H1 (cell line): ENCODE data around the gene RAB11A. TPM values are rescaled to one million over a fixed set of nuclear protein-coding genes. Genes with fewer than 3 reads are reported as not detected.

ENCODE experiments used
- CTCF ChIA-PET: fragments of 300-600 bp; sonication (Branson Sonifier 250); formaldehyde crosslinking; loops from one replicate; lab custom pipeline; 2021; ENCODE audit not compliant: partially characterized antibody; lab: Charles Lee
- POLR2A ChIA-PET: fragments of 300-600 bp; sonication (Branson Sonifier 250); formaldehyde crosslinking; loops from one replicate; lab custom pipeline; 2021; ENCODE audit warnings: inconsistent platforms; ENCODE audit not compliant: partially characterized antibody; lab: Charles Lee
- DNase-seq, 2 experiments: peaks; one replicate each; pipeline versions ENCODE4 v3.0.0 to v3.0.0-alpha.2; 2010 to 2022; ENCODE audit warnings: low spot score in 2 of 2, low read depth in 1 of 2, mixed read lengths in 1 of 2
- FAIRE-seq: peaks from 2 replicates; lab custom pipeline; 2011; peaks lifted over from hg19 to GRCh38; lab: Jason Lieb, UNC
- H2AFZ ChIP-seq: 2 replicates; pipeline ENCODE4 v1.8.1; 2012; ENCODE audit warnings: low read length, inconsistent platforms
- H2AK5ac ChIP-seq: 2 replicates; pipeline ENCODE4 v1.6.1; 2013; ENCODE audit warnings: low read depth, low read length
- H2BK120ac ChIP-seq: replicated peaks from 2 replicates; pipeline ENCODE3; 2013; ENCODE audit warnings: low read depth, low read length, inconsistent platforms
- H2BK12ac ChIP-seq: 2 replicates; pipeline ENCODE4 v1.6.1; 2013; ENCODE audit warnings: low read depth, low read length
- H2BK15ac ChIP-seq: 2 replicates; pipeline ENCODE4 v1.6.1; 2013; ENCODE audit warnings: low read length
- H2BK20ac ChIP-seq: 2 replicates; pipeline ENCODE4 v1.6.1; 2013; ENCODE audit warnings: low read length
- H2BK5ac ChIP-seq: 2 replicates; pipeline ENCODE4 v1.6.1; 2013; ENCODE audit warnings: low read depth, low read length
- H3K14ac ChIP-seq: 2 replicates; pipeline ENCODE4 v1.6.1; 2013; ENCODE audit warnings: inconsistent platforms; ENCODE audit not compliant: insufficient read length
- H3K18ac ChIP-seq: 2 replicates; pipeline ENCODE4 v1.6.1; 2013; ENCODE audit warnings: low read length; ENCODE audit errors: extremely low read depth
- H3K23ac ChIP-seq: 2 replicates; pipeline ENCODE4 v1.6.1; 2013; ENCODE audit warnings: inconsistent platforms; ENCODE audit not compliant: insufficient read length
- H3K23me2 ChIP-seq: 2 replicates; pipeline ENCODE4 v1.6.1; 2013; ENCODE audit warnings: low read depth, low read length
- H3K27ac ChIP-seq: 2 replicates; pipeline ENCODE4 v1.6.1; 2011; ENCODE audit warnings: low read depth, low read length, inconsistent platforms
- H3K27me3 ChIP-seq, 4 experiments: replicated peaks in 1 of 4; 1 replicate in 1 of 4; 2 replicates in 3 of 4; pipeline versions ENCODE4 v1.6.1 to v1.8.1; 2011 to 2013; ENCODE audit warnings: low read length in 3 of 4, mild to moderate bottlenecking in 3 of 4, inconsistent platforms in 2 of 4, mixed read lengths in 2 of 4, moderate library complexity in 1 of 4; ENCODE audit not compliant: control insufficient read depth in 3 of 4, insufficient read depth in 3 of 4; ENCODE audit errors: extremely low read depth in 1 of 4
- H3K36me3 ChIP-seq, 4 experiments: 2 replicates each; pipeline versions ENCODE4 v1.6.1 to v1.8.1; 2011 to 2013; ENCODE audit warnings: mild to moderate bottlenecking in 4 of 4, low read length in 3 of 4, moderate library complexity in 2 of 4, control low read depth in 1 of 4, inconsistent platforms in 1 of 4; ENCODE audit not compliant: insufficient read depth in 4 of 4, control insufficient read depth in 2 of 4
- H3K4ac ChIP-seq: replicated peaks from 2 replicates; pipeline ENCODE3; 2013; ENCODE audit warnings: low read length, low read depth, mixed read lengths, inconsistent platforms; ENCODE audit not compliant: insufficient read length
- H3K4me1 ChIP-seq, 4 experiments: replicated peaks in 1 of 4; 1 replicate in 1 of 4; 2 replicates in 3 of 4; pipeline versions ENCODE4 v1.6.1 to v1.8.1; 2011 to 2013; ENCODE audit warnings: low read length in 3 of 4, inconsistent platforms in 2 of 4, mixed read lengths in 1 of 4; ENCODE audit not compliant: insufficient read depth in 4 of 4, control insufficient read depth in 3 of 4
- H3K4me2 ChIP-seq, 2 experiments: 2 replicates each; pipeline versions ENCODE4 v1.6.1 to v1.8.1; 2011 to 2013; ENCODE audit warnings: low read depth in 2 of 2, low read length in 2 of 2, control low read depth in 1 of 2, inconsistent platforms in 1 of 2, mild to moderate bottlenecking in 1 of 2; ENCODE audit not compliant: insufficient read depth in 1 of 2
- H3K4me3 ChIP-seq, 4 experiments: fragments of 200-600, 300-600 bp in 1 of 4; sonication (generic), shearing (Covaris generic), sonication (Bioruptor Twin) in 1 of 4; 2 replicates each; pipeline versions ENCODE4 v1.5.1 to v1.8.1; 2011 to 2016; ENCODE audit warnings: low read length in 4 of 4, low read depth in 3 of 4, control low read depth in 2 of 4, inconsistent platforms in 2 of 4, mild to moderate bottlenecking in 2 of 4, mixed read lengths in 1 of 4, moderate library complexity in 1 of 4; ENCODE audit not compliant: insufficient read depth in 2 of 4; ENCODE audit errors: extremely low read depth in 1 of 4
- H3K56ac ChIP-seq: replicated peaks from 2 replicates; pipeline ENCODE3; 2013; ENCODE audit warnings: low read depth, mild to moderate bottlenecking, mixed read lengths, low read length, inconsistent platforms; ENCODE audit not compliant: insufficient read length
- H3K79me1 ChIP-seq: 2 replicates; pipeline ENCODE4 v1.6.1; 2013; ENCODE audit warnings: low read depth, low read length, control low read depth
- H3K79me2 ChIP-seq, 2 experiments: 2 replicates each; pipeline versions ENCODE4 v1.6.1 to v1.8.1; 2012 to 2013; ENCODE audit warnings: low read length in 2 of 2, mild to moderate bottlenecking in 2 of 2, inconsistent platforms in 1 of 2; ENCODE audit not compliant: insufficient read depth in 2 of 2, control insufficient read depth in 1 of 2
- H3K9ac ChIP-seq, 4 experiments: replicated peaks in 1 of 4; 1 replicate in 1 of 4; 2 replicates in 3 of 4; pipeline versions ENCODE4 v1.6.1 to v1.8.1; 2011 to 2013; ENCODE audit warnings: low read depth in 3 of 4, low read length in 3 of 4, control low read depth in 2 of 4, mild to moderate bottlenecking in 2 of 4, moderate library complexity in 2 of 4, inconsistent platforms in 1 of 4; ENCODE audit errors: extremely low read depth in 1 of 4
- H3K9me3 ChIP-seq, 2 experiments: 2 replicates each; pipeline versions ENCODE4 v1.6.1 to v1.8.1; 2012 to 2013; ENCODE audit warnings: mild to moderate bottlenecking in 2 of 2, moderate library complexity in 2 of 2, control low read depth in 1 of 2, inconsistent platforms in 1 of 2, low read depth in 1 of 2, low read length in 1 of 2, mixed read lengths in 1 of 2; ENCODE audit not compliant: insufficient read depth in 2 of 2
- H4K20me1 ChIP-seq, 2 experiments: replicated peaks in 1 of 2; 2 replicates each; pipeline versions ENCODE3 to v1.8.1; 2011 to 2013; ENCODE audit warnings: inconsistent platforms in 2 of 2, low read length in 2 of 2, mild to moderate bottlenecking in 1 of 2; ENCODE audit not compliant: insufficient read depth in 2 of 2, control insufficient read depth in 1 of 2
- H4K5ac ChIP-seq: 2 replicates; pipeline ENCODE4 v1.6.1; 2013; ENCODE audit warnings: low read length, low read depth, mixed read lengths, inconsistent platforms; ENCODE audit not compliant: insufficient read length
- H4K8ac ChIP-seq: 2 replicates; pipeline ENCODE4 v1.8.0; 2013; ENCODE audit warnings: mild to moderate bottlenecking, moderate library complexity, low read length, inconsistent platforms; ENCODE audit not compliant: insufficient read depth; ENCODE audit errors: extremely low read depth
- H4K91ac ChIP-seq: replicated peaks from 2 replicates; pipeline ENCODE3; 2013; ENCODE audit warnings: low read length, mixed read lengths, inconsistent platforms; ENCODE audit not compliant: insufficient read length
- CBX5 ChIP-seq: fragments of 300-800, 300-1000 bp; sonication (generic); IDR thresholded peaks from 2 replicates; pipeline ENCODE4 v1.7.1; 2016; ENCODE audit warnings: antibody characterized with exemption, low read length, low read depth
- EZH2 ChIP-seq: fragments of 200-600 bp; sonication (generic); IDR thresholded peaks from 2 replicates; pipeline ENCODE4 v1.7.1; 2012; ENCODE audit warnings: low read depth, mild to moderate bottlenecking, moderate library complexity, low read length, inconsistent platforms; ENCODE audit not compliant: severe bottlenecking
- FOSL1 ChIP-seq: IDR thresholded peaks from 2 replicates; pipeline ENCODE4 v1.6.1; 2011; ENCODE audit warnings: mild to moderate bottlenecking, low read depth, low read length, moderate library complexity; ENCODE audit not compliant: insufficient read depth
- JUND ChIP-seq: IDR thresholded peaks from 2 replicates; pipeline ENCODE4 v1.6.1; 2011; ENCODE audit warnings: mild to moderate bottlenecking, improper control_type of control experiment, low read length
- KDM5A ChIP-seq: fragments of 200-600 bp; IDR thresholded peaks from 2 replicates; pipeline ENCODE4 v1.7.1; 2012; ENCODE audit warnings: mild to moderate bottlenecking, low read length, inconsistent platforms, mixed read lengths
- NANOG ChIP-seq: IDR thresholded peaks from 2 replicates; pipeline ENCODE4 v1.6.1; 2011; ENCODE audit warnings: low read length, low read depth, mild to moderate bottlenecking, inconsistent platforms; ENCODE audit not compliant: insufficient read depth, poor library complexity, severe bottlenecking
- NRF1 ChIP-seq: IDR thresholded peaks from 2 replicates; pipeline ENCODE4 v1.6.1; 2011; ENCODE audit warnings: mild to moderate bottlenecking, low read depth, low read length, improper control_type of control experiment
- RBBP5 ChIP-seq: IDR thresholded peaks from 2 replicates; pipeline ENCODE4 v1.7.1; 2012; ENCODE audit warnings: low read depth, mild to moderate bottlenecking, inconsistent platforms, low read length, moderate library complexity, borderline replicate concordance
- SAP30 ChIP-seq: fragments of 300-600 bp; sonication (generic); IDR thresholded peaks from 2 replicates; pipeline ENCODE4 v1.7.1; 2012; ENCODE audit warnings: low read length, moderate library complexity, mild to moderate bottlenecking, inconsistent platforms; ENCODE audit not compliant: insufficient read depth, insufficient replicate concordance
- SIRT6 ChIP-seq: IDR thresholded peaks from one replicate; pipeline ENCODE4 v1.7.1; 2012; ENCODE audit warnings: low read length, inconsistent platforms
- SP2 ChIP-seq: IDR thresholded peaks from 2 replicates; pipeline ENCODE4 v1.6.1; 2012; ENCODE audit warnings: mild to moderate bottlenecking, low read length, inconsistent platforms
- TBP ChIP-seq: IDR thresholded peaks from 2 replicates; pipeline ENCODE4 v1.6.1; 2011; ENCODE audit warnings: low read depth, low read length, improper control_type of control experiment
- WGBS, 2 experiments: shearing (Covaris generic) in 1 of 2; methylation state at CpG; one replicate each; pipeline versions ENCODE4 v1.1.6 to v1.1.7; 2013 to 2015; ENCODE audit warnings: low lambda C conversion rate in 2 of 2, mixed read lengths in 2 of 2, inconsistent platforms in 1 of 2, low coverage in 1 of 2, missing lambda C conversion rate in 1 of 2; ENCODE audit not compliant: insufficient replicate concordance in 2 of 2, insufficient coverage in 1 of 2, insufficient read length in 1 of 2; ENCODE audit errors: extremely low coverage in 1 of 2, missing lambda C conversion rate in 1 of 2; 5-methylcytosine and 5-hydroxymethylcytosine counted together
- polyA plus RNA-seq, 7 experiments: library from polyadenylated mRNA; depleted of rRNA in 3 of 7; stranded (reverse) in 5 of 7; unstranded in 2 of 7; fragments of >200 nt in 5 of 7; fragments of 200-250 nt in 2 of 7; gene quantifications; 1 replicate in 5 of 7; 2 replicates in 1 of 7; 4 replicates in 1 of 7; pipeline versions ENCODE4 v1.2.1 to v1.2.3, GENCODE V29; 2011 to 2013; ENCODE audit warnings: missing spikeins in 2 of 7, mixed read lengths in 2 of 7
- total RNA-seq: library from RNA; stranded (reverse); fragmentation: NEBNext Ultra II Directional; extraction: Animal tissue kit (Norgen Biotek cat#: 25700); gene quantifications from 2 replicates; pipeline ENCODE4 v1.2.1, GENCODE V29; 2021

The RAB11A gene
- total and polyA plus RNA-seq, 2 of the 8 experiments (the other 6 are each of a cell fraction or from before 2014, with no cell fraction given): 211 to 254 TPM

GRCh38 chr15:65875458-65875857 lies 6.2 kb downstream of the RAB11A start:
- Histone ChIP-seq H3K9me3 (no peaks in the 10 kb centered on the region), H3K23ac (no peak overlapping the region), H4K20me1 (peaks cover 3 to 9% of the 10 kb centered on the region in 2 experiments), H3K14ac (no peak overlapping the region), H3K27ac (no peak overlapping the region), H3K18ac (no peak overlapping the region), H3K4me2 (no peak overlapping the region), H2BK12ac (no peak overlapping the region), H2BK20ac (no peak overlapping the region), H3K79me2 (peaks cover 7 to 73% of the 10 kb centered on the region in 2 experiments), H2BK15ac (no peak overlapping the region), H3K4me3 (no peak overlapping the region), H3K23me2 (0 out of 2 replicates have a peak, but pooled peaks cover under 1% of the 10 kb centered on the region), H4K8ac (no peak overlapping the region), H2BK120ac (no peak overlapping the region), H2AFZ (no peak overlapping the region), H4K91ac (no peak overlapping the region), H3K9ac (no peak overlapping the region), H3K4ac (no peak overlapping the region), H2AK5ac (no peak overlapping the region), H3K27me3 (no peaks in the 10 kb centered on the region), H3K79me1 (0 out of 2 replicates have a peak, but pooled peaks cover 5% of the 10 kb centered on the region), H3K36me3 (peaks cover 10 to 37% (median 29%) of the 10 kb centered on the region in 4 experiments; a peak in 7 of 8 replicates), H3K4me1 (no peaks in the 10 kb centered on the region), H2BK5ac (no peak overlapping the region), H4K5ac (no peak overlapping the region), H3K56ac (no peak overlapping the region)
- WGBS, 2 experiments: 83% methylated on average over 1 of the region's 1 CpG; no CpG with 5 or more reads in 1 of the 2 experiments
- ChIA-PET CTCF (no interaction called here), POLR2A (interaction anchor here (1.2 kb wide), 1 partner anchor 75 kb away, joined by 3 read pairs; no protein-coding TSS in a partner anchor)
- DNase-seq: no peak
- FAIRE-seq: no peak
- no peak for TF ChIP-seq SP2
- TF ChIP-seq JUND: no peak
- TF ChIP-seq SAP30: no peak
- no peak for TF ChIP-seq KDM5A
- TF ChIP-seq SIRT6: no peak
- no peak for TF ChIP-seq TBP
- TF ChIP-seq NRF1: no peak
- no peak for TF ChIP-seq FOSL1
- TF ChIP-seq EZH2: no peak
- TF ChIP-seq CBX5: no peak
- TF ChIP-seq RBBP5: no peak
- TF ChIP-seq NANOG: no peak
